Hematopoietic multipotent progenitor cell treated with erythropoietin and hydrocortisone succinate and interleukin-3 and kit ligand, for 17 days (in vitro differentiated cells): ENCODE results near the gene SPTLC1.
"Not testable (repeated sequence)": the region's sequence is repeated elsewhere in the genome, so short reads cannot be mapped to it uniquely, and the experiment has no call there.

ENCODE experiments used
- DNase-seq: peaks from one replicate; pipeline ENCODE4 v3.0.0-alpha.2; 2015; ENCODE audit warnings: low spot score

The SPTLC1 gene

DNA sequence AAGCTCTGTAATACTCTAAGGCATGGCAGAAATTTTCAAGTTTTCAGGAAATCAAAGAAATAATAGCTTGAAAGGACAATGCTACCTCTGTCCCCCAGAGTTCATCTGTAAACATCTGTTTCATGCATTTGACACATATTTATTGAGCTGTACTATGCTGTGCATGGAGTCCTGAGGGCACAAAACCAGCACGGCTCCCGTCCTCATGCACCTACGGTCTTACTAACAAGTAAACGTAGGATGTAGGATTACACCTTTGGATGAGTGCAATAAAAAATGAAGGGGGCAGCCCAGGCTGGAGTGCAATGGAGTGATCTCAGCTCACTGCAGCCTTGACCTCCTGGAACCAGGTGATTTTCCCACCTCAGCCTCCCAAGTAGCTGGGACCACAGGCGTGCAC is 81.9 kb downstream of the SPTLC1 start:
- no peak for DNase-seq

- no peak for DNase-seq
Observed at GRCh38 chr9:92032891-92033290, 82.3 kb downstream of the SPTLC1 start.

- no peak for DNase-seq
Observed at GRCh38 chr9:92030367-92030766, 84.8 kb downstream of the SPTLC1 start.

DNA sequence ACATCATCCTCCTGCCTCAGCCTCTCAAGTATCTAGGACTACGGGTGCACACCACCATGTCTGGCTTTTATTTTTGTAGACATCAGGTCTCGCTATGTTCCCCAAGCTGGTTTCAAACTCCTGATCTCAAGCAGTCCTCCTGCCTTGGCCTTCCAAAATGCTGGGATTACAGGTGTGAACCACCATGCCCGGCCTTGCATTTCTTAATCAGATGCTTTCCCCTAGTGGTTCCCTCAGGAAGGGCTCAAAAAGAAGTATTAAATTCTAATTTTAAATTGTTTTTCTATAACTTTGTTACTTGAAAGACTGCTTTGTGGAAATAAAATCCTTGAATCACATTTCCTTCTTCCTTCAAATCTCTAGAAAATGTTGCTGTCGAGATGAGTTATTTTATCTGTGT is 85.7 kb downstream of the SPTLC1 start:
- no peak for DNase-seq

DNA sequence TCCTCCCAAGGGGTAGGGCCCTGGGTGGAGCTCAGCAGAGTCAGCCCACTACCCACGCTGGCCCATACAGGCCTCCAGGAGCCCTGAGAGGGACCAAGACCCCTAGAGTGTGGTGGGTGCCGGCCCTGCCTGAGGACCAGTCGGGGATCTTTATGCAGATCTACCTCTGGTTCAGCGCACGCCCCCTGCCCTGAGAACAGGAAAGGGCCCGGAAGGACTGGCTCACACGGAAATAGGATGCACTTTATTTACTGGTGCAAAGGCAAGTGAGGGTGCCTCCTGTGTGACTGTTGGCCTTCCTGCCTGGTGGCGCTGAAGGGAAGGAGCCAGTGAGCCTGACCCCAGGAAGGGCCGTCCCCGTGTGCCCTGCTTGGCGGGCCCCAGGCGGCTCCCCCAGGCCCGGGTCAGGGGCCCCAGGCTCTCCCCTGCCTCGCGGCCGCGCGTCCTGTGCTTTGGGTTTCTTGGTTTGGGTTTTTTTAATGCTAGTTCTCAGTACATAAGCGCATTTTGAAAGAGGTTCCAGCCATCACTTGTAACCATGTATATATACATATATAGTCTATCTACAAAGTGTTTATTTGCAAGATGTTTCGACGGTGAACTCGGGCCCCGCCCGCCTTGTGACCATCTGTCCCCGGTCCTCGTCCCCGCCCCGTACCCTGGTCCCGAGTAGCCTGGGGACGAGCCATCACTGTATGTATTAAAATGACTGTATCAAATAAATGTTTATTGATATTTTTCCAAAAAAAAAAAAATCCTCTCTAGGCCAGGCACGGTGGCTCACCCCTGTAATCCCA is 88.8 kb downstream of the SPTLC1 start:
- DNase-seq: no peak

DNA sequence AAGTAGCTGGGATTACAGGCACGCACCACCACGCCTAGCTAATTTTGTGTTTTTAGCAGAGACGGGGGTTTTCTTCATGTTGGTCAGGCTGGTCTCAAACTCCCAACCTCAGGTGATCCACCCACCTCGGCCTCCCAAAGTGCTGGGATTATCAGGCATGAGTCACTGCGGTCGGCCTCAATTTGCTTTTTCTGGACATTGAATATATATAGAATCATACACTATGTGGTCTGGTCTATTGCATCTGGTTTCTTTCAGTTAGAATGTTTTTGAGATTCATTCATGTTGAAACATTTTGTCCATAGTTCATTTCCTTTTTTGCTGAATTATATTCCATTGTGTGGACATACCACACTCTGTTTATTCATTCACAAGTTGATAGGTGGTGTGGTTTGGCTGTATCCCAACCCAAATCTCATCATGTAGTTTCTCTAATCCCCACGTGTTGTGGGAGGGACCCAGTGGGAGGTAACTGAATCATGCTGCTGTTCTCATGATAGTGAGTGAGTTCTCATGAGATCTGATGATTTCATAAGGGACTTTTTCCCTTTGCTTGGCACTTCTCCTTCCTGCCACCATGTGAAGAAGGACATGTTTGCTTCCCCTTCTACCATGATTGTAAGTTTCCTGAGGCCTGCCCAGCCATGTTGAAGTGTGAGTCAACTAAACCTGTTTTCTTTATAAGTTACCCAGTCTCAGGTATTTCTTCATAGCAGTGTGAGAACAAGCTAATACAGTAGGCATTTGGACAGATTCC is 93.2 kb downstream of the SPTLC1 start:
- DNase-seq: not testable (repeated sequence)

DNA sequence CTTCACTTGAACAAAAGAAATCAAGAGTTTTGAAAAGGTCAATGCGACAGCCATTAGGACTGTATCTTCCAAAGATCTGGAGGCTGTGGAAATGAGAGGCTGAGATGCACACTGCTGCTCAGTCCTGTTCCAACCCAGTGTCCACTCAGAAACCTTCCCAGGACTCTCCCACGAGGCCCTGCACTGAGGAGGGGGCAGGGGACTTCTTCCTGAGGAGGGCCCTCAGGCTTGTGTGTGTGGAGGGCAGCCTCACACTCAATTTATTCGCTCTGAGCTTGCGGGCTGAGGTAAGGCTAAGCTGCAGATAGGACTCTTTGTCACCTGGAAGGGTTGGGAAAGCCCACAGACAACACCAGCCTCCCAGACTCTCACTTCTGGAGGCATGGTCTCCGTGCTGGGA is 95.6 kb downstream of the SPTLC1 start:
- DNase-seq: no peak

- no peak for DNase-seq
Observed at GRCh38 chr9:92010705-92011536, 104.3 kb downstream of the SPTLC1 start.

- not testable (repeated sequence) for DNase-seq
Observed at GRCh38 chr9:92010253-92010652, 105.0 kb downstream of the SPTLC1 start.

GRCh38 chr9:92008041-92008440 is 107.2 kb downstream of the SPTLC1 start:
- DNase-seq: no peak

DNA sequence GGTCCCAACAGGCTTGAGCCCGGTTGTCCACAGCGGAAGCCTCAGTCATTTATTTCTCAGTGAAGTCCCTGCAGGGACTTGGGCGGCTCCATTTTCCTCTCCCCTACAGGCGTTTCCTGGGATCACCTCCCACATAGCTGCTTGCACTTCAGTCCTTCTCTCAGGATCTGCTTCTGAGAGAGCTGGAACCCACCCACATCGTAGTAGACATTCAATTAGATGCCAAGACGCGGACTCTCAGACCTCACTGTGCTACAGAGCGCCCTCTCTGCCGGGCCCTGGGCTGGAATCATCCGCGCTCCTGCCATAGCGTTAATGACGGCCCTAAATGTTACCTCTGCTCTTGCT is 111.2 kb downstream of the SPTLC1 start:
- no peak for DNase-seq

DNA sequence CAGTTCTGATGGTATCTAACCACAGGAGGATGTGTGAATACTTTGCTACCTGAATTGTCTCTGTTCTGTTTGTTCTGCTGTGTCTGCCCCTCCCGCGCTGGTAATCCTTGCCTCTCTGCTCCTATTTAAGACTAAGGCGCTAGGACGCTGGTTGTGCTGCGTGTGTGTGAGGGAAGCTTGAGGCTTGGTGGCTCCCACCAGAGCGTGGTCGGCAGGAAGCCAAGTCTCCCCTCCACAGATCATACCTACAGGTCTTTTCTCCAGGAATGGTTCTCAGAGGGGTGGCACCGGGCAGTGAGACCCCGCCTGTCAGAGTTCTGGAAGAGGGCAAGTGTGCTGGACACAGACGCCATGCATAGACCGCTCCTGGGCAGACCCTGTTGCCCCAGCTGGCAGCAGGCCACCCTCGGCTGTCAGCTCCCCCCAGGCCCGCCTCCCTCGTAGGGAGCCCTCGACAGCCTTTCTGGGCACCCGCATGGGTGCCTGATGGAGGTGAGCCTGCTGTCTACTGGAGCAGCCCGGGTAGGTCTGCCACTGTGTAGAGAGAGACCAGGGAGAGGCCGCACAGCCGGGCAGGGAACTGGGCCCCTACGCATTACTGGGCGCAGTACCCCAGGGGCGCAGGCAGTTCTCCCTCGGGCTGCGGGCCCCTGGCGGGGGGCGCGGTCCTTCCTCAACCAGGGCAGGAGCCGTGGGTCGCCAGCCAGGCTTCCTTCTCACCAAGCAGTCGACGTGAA is 111.7 kb downstream of the SPTLC1 start:
- DNase-seq: no peak

DNA sequence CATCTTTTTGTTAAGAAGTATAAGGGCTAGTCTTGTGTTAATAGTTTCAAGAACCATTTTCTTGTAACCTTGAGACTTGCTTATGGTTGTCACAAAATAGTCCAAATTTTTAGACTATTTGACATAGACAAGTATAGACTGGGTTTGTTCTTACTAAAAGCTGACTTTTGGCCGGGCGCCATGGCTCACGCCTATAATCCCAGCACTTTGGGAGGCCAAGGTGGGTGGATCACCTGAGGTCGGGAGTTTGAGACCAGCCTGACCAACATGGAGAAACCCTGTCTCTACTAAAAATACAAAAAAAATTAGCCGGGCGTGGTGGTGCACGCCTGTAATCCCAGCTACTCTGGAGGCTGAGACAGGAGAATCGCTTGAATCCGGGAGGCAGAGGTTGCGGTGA is 113.3 kb downstream of the SPTLC1 start:
- DNase-seq: not testable (repeated sequence)

DNA sequence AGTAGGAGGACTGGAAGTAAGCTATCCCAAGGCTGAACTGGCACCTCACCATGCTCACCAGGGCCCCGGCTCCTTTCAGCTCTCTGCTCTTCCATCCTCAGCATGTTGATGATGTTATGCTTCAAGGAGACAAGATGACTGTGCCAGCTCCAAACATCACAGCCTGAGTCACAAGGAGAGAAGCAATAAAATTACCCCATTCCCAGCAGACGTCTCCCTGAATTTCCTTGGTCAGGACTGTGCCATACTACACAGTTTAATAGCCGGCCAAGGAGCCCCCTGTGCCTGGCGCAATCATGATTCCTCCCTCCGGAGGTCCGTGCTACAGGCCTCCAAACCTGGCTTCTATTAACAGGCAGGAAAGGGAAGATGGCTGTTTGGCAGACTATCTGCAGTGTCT is 114.0 kb downstream of the SPTLC1 start:
- no peak for DNase-seq

GRCh38 chr9:91995000-91995655 is 120.1 kb downstream of the SPTLC1 start:
- no peak for DNase-seq

DNA sequence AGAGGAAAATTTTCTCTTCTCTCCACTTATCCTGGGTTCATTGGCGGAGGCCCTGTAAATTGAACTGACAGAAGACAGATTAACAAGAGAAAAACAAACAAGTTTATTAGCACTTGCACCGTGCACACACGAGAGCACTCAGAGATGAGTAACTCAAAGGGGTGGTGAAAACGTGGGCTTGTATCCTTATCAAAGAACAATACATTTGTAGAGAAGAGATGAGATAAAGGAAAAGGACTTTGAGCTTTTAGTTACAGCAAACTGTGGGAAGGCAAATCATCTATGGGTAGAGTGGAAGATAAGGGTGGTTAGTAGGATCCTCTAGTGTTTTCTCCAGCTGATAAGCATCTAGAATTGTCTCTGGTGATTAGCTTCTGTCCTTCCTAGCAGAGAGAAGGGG is 120.8 kb downstream of the SPTLC1 start:
- no peak for DNase-seq

DNA sequence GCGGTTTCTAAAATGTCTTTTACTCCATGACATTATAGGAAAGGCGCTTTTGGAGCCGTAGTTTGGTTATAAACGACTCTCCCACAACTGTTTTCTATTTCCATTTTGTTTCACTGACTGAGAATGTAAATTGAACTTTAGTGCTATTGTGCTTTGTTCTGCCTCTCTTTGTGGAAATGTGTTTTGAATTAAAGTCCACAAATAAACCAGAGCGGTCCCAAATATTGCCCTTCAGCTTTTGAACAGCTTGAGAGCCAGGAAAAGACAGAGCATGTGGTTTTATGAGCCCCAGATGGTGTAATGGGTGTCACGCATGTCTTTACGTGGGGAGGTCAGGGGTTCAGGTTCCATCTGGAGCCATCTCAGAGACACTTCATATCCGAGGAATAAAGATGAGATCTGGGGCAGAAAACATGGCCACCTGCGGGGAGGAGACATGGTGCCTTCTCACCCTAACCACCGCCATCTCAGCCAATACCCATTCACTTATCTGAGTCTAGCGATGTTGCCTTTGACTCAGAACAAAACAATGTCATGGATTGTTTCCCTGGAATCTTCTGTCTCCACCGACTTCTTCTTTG is 122.7 kb downstream of the SPTLC1 start:
- DNase-seq: no peak

DNA sequence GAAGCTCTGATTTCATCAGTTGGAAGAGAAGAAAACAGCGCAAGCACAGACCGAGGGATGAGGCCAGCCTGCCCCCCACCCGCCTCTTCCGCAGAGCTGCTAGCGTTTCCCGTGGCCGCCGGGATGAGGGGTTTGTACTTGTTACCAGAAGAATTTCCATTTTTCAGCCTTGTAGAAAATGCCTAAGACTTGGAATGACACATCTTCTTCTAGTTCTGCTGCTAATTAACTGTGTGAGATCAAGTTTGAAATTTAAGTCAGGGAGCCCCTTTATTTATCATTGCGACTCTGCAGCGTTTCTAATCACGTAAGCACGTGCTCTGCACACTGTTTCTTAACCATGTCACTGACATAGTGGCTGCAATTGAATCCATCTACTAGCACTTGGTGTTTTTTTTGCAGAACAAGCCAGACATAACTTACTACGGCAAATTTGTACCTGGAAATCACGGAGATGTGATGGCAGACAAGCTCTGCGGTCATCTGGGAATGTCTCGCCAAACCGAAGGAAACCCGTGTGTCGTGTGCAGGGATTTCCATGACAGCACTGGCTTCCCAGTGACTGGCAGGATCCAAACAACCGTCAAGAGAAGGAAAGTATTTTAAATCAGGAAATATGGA is 123.4 kb downstream of the SPTLC1 start:
- DNase-seq: no peak

GRCh38 chr9:91986248-91986647 is 129.0 kb downstream of the SPTLC1 start:
- no peak for DNase-seq

DNA sequence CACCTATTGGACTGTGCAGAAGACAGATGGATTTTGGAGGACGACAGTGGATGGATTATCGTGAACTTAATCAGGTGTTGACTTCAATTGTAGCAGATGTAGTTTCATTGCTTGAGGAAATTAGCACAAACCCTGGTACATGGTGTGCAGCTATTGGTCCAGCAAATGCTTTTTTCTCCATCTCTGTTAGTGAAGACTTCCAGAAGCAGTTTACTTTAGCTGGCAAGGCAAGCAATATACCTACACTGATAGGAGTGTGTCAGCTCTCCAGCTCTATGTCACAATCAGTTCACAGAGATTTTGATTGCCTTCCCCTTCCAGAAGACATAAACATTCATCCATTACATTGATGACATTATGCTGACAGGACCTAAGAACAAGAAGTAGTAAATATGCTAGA is 129.5 kb downstream of the SPTLC1 start:
- no peak for DNase-seq
